GM03348 (cell line): ENCODE measurements around the gene CAD.
A peak's percentile ranks its signal among the peaks of the same experiment; 100 is the strongest.
"Not testable (repeated sequence)": the region's sequence is repeated elsewhere in the genome, so short reads cannot be mapped to it uniquely, and the experiment has no call there.

Experiments
- DNase-seq: peaks from one replicate; pipeline ENCODE4 v3.0.0; 2012; ENCODE audit warnings: low spot score

CAD gene

GRCh38 chr2:27217173-27218121 lies at the start of gene CAD:
Gene CAD, plus strand, starts transcription at chr2:27217369. Its CDS starts 183 bp downstream, at chr2:27217552.
- peak; percentile 97 for DNase-seq

DNA sequence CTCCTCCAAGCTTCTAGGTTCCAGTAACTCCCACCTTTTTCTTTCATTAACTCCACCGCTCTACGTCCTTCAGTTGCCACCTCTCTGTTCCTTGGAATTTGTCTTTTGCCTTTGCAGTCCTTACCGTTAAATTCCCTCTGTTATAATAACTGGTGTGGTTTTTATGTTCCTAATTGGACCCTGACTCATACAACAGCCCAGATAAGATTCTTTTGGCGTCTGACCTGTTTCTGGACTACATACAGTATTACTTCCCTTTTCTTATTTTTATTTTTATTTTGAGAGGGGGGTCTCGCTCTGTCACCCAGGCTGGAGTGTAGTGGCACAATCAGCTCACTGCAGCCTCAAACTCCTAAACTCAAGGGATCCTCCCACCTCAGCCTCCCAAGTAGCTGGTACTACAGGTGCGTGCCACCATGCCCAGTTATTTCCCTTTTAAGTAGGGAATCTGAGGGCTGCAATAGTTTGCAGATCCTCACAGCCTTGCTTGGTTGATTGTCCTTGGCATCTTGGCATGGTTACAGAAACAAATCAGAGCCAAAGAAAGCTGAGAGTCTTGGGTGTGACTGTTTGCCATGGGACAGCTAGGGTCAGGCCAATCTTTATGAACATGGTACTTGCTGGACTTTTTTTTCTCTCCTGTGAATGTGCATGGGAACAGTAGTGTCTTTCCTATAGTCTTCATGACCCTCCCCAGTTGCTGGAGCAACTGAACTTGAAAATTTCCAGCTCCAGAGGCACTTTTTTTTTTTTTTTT lies 46.4 kb upstream of the CAD start:
- no peak for DNase-seq

GRCh38 chr2:27171351-27171848 lies 45.8 kb upstream of the CAD start:
- no peak for DNase-seq

- no peak for DNase-seq
Measured at GRCh38 chr2:27174638-27175037, 42.5 kb upstream of the CAD start.

DNA sequence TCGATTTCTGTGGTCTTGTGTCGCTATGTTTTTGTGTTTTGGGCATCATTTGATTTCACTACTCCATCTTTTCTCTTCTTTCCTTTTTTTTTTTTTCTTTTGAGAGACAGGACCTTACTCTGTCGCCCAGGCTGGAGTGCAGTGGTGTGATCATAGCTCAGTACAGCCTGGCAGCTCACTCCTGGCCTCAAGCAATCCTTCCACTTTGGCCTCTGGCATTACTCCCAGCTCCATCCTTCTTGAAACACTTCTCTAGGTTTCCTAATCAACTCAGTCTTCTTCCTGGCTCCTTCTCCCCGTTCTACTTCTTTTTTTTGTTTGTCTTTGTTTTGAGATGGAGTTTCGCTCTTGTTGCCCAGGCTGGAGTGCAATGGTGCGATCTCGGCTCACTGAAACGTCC lies 41.8 kb upstream of the CAD start:
- no peak for DNase-seq

DNA sequence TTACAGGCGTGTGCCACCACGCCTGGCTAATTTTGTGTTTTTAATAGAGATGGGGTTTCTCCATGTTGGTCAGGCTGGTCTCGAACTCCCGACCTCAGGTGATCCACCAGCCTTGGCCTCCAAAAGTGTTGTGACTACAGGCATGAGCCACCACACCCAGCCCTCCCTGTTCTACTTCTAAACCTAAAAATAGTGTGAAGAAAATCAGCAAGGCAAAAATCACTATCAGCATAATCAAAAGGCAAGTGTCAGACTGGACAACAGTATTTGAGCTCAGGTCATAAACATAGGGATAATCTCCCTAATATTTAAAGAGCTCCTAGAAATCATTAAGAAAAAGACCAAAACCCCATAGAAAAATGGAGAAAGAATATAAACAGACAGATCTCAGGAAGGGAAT lies 41.4 kb upstream of the CAD start:
- not testable (repeated sequence) for DNase-seq

- DNase-seq = no peak
Measured at GRCh38 chr2:27177441-27178351, 39.5 kb upstream of the CAD start.

- DNase-seq = no peak
Measured at GRCh38 chr2:27178469-27178868, 38.7 kb upstream of the CAD start.

DNA sequence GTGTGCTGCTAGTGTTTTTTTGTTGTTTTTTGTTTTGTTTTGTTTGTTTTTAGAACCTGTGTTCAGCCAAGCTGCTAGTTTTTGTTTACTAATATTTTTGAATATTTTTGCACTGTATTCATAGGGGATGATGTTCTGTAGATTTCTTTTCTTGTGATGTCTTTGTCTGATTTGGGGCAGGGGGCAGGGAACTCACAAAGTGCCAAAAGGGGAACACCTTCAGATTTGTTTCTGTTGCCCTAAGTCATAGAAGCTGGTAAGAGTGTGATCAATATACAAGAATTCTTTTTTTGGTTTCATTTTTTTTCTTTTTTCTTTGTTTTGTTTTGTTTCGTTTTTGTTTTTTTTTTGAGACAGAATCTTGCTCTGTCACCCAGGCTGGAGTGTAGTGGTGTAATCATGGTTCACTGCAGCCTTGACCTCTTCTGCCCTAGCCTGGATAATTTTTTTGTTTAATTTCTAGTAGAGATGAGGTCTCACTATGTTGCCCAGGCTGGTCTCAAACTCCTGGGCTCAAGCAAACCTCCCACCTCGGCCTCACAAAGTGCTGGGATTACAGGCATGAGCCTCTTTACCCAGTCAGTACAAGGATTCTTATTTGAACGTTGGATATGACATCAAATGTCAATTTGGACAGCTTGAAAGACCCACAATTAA lies 37.7 kb upstream of the CAD start:
- no peak for DNase-seq

DNA sequence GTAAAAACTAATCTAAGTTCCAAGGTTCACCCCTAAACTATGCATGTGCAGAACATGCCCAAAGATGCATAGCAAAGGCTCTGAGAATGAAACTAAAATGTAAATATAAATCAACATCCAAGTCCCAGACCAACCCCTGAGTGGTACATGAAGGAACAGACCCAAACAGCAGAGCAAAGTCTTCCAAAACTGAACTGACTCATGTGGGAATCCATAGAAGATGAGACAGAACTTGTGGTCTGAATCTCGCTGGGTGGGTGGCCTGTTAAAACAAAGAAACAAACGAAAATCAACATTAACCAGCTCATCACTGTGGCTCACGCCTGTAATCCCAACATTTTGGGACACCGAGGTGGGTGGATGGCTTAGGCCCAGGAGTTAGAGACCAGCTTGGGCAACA lies 34.8 kb upstream of the CAD start:
- no peak for DNase-seq

DNA sequence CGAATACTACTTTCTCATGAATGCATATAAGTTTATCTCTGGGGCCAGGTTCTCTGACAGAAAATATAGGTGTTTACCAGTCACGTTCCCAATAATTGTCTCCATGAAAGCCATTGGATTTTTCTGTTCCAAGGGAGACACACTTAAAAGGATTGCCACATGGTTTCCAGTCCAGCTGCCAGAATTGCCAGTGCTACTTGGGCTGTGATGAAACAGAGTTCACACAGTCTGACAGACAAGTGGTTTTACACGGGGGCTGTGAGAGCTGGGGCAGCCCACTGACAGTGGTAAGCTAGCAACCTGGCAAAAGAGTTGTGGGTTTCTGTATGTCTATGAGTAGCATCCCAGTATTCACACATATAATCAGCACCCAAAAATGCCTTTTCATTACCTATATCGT lies 33.1 kb upstream of the CAD start:
- no peak for DNase-seq

GRCh38 chr2:27185331-27186026 lies 31.7 kb upstream of the CAD start:
- peak; percentile 63 for DNase-seq

DNA sequence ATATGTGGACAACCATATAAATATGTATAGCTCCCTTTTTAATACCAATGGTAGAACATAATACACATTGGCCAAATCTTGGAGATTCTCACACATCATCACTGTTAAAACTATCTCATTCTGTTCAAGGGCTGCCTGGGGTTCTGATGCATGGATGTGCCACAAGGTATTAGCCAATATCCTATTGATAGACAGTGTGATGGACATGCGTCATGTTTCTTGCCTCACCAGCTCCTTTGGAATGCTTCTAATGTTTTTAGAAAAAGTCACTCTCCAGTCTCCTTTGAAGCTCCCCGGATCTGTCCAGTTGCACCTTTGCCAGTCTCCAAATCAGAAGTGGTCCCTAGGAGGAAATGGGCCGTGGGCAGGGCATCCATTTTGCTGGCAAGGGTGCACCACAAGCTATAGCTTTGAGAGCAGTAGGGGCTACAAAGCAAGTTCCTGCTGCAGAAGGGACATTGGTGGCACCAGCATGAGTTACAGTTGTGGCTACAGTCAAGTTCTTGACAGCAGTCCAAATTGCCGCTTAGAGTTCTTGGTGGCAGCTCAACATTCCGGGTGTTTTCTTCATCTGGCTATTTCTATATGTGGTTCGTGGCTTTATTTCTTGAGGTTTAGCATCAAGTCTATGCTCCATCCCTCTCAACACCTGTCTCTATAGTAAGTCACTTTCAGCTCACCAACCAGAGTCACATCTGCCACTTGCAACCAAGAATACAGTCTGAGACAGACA lies 30.4 kb upstream of the CAD start:
- no peak for DNase-seq

GRCh38 chr2:27189989-27190388 lies 27.2 kb upstream of the CAD start:
- DNase-seq = no peak

- peak; percentile 79 for DNase-seq
Measured at GRCh38 chr2:27191070-27191829, 25.9 kb upstream of the CAD start.

- no peak for DNase-seq
Measured at GRCh38 chr2:27194538-27195354, 22.4 kb upstream of the CAD start.

GRCh38 chr2:27195799-27196198 lies 21.4 kb upstream of the CAD start:
- DNase-seq = not testable (repeated sequence)

- DNase-seq = not testable (repeated sequence)
Measured at GRCh38 chr2:27198068-27198467, 19.1 kb upstream of the CAD start.
